ENCODE measurements around the gene CCT7. TPM values are rescaled to one million over a fixed set of nuclear protein-coding genes. Genes with fewer than 3 reads are reported as not detected.

The CCT7 gene
- total and polyA plus RNA-seq, 10 of the 15 experiments (the other 5 are each of a cell fraction or from before 2014, with no cell fraction given): 206 to 598 (median 486) TPM

DNA sequence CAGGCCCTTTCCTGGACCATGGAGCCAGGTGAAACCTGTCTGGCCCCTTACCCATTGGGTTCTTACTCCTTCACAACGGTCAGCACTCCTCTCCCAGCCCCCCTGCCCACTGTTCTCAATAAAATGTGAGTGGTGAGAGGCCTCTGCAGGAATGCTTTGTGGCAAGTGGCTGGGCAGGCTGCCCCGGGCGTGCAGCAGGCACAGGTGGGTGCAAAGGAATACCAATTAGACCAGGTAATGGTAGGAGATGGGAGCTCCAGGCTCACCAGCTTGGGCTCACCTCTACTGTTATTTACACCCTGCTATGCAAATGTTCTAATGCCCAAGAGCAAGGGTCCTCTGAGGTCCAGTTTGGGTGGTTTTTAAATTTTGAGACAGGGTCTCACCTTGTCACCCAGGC lies 7.0 kb upstream of the CCT7 start:
- H3K4me2 ChIP-seq (ENCODE audit: control insufficient read depth, insufficient read depth): no peak overlapping the region
- no peaks in the 10 kb centered on the region for H4K20me1 ChIP-seq (ENCODE audit: control insufficient read depth, insufficient read depth)
- no peak overlapping the region for H2AFZ ChIP-seq (ENCODE audit: control insufficient read depth, low read depth, low read length)
- SMC1A ChIA-PET (ENCODE audit: uncharacterized antibody, unreplicated experiment): no interaction called here
- POLR2A ChIA-PET: no interaction called here
- peaks cover 2 to 14% of the 10 kb centered on the region in 2 experiments; a peak in 2 of 4 replicates for H3K36me3 ChIP-seq (ENCODE audit: control insufficient read depth in 2 of 2, insufficient read depth in 2 of 2, low read length in 1 of 2)
- no peaks in the 10 kb centered on the region for H3K4me1 ChIP-seq (ENCODE audit: control insufficient read depth, insufficient read depth, low read length)
- no peak overlapping the region for H3K27ac ChIP-seq (ENCODE audit: control insufficient read depth, insufficient read depth)
- in situ Hi-C loops (cut with MboI): no loop called here
- intact Hi-C loops (cut with micrococcal nuclease; ENCODE audit: unreplicated experiment): no loop called here
- ATAC-seq (no peak), FAIRE-seq (no peak), DNase-seq (ENCODE audit: low read depth, low spot score) (no peak)
- CTCF ChIA-PET: interaction anchor here (0.7 kb wide), 1 partner anchor 15 kb away, joined by 4 read pairs; no protein-coding TSS in a partner anchor
- no peak overlapping the region for H3K4me3 ChIP-seq
- TF ChIP-seq POLR2A (IDR thresholded peaks at IDR 0.05; ENCODE audit: low read depth, low read length) (peak; percentile 20; the same call in 1 of the 2 replicates), ASH2L (IDR thresholded peaks at IDR 0.05; ENCODE audit: borderline replicate concordance, low read depth) (no peak), ZNF24 (IDR thresholded peaks at IDR 0.05) (no peak)
- TF ChIP-seq, protein P1, sequence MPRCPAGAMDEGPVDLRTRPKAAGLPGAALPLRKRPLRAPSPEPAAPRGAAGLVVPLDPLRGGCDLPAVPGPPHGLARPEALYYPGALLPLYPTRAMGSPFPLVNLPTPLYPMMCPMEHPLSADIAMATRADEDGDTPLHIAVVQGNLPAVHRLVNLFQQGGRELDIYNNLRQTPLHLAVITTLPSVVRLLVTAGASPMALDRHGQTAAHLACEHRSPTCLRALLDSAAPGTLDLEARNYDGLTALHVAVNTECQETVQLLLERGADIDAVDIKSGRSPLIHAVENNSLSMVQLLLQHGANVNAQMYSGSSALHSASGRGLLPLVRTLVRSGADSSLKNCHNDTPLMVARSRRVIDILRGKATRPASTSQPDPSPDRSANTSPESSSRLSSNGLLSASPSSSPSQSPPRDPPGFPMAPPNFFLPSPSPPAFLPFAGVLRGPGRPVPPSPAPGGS (IDR thresholded peaks at IDR 0.05; ENCODE audit: borderline replicate concordance, insufficient read depth, low read depth, low read length, poor library complexity, severe bottlenecking): no peak
- RAD21 ChIA-PET (ENCODE audit: unreplicated experiment): no interaction called here
- no peak overlapping the region for H3K9ac ChIP-seq (ENCODE audit: control insufficient read depth, insufficient read depth, low read length)
- BruUV-seq (replicated peaks): no TSS peak
- no peaks in the 10 kb centered on the region for H3K27me3 ChIP-seq (replicated peaks in 1 of 2; ENCODE audit: control insufficient read depth in 2 of 2, insufficient read depth in 2 of 2, low read length in 1 of 2)
- 73% methylated on average over 3 of the region's 3 CpGs for WGBS (ENCODE audit: insufficient coverage, insufficient replicate concordance, low lambda C conversion rate, missing lambda C conversion rate)
- no peaks in the 10 kb centered on the region for H3K79me2 ChIP-seq (ENCODE audit: control insufficient read depth, insufficient read depth, low read length)
- H3K9me3 ChIP-seq (replicated peaks; ENCODE audit: control insufficient read depth, insufficient read depth, low read length): no peaks in the 10 kb centered on the region

- in situ Hi-C loops (cut with MboI): no loop called here
- ChIA-PET RAD21 (ENCODE audit: unreplicated experiment) (no interaction called here), CTCF (interaction anchor here (0.7 to 3.9 kb wide), 3 partner anchors 14 to 23 kb away, joined by 3 to 27 read pairs (median 3); partner anchors contain the start of gene SMYD5), POLR2A (no interaction called here), SMC1A (ENCODE audit: uncharacterized antibody, unreplicated experiment) (no interaction called here)
- no peaks in the 10 kb centered on the region for H3K9me3 ChIP-seq (replicated peaks; ENCODE audit: control insufficient read depth, insufficient read depth, low read length)
- ATAC-seq (no peak), FAIRE-seq (no peak), DNase-seq (ENCODE audit: low read depth, low spot score) (no peak)
- WGBS (ENCODE audit: insufficient coverage, insufficient replicate concordance, low lambda C conversion rate, missing lambda C conversion rate): 91% methylated on average over 14 of the region's 14 CpGs
- TF ChIP-seq, protein P2, sequence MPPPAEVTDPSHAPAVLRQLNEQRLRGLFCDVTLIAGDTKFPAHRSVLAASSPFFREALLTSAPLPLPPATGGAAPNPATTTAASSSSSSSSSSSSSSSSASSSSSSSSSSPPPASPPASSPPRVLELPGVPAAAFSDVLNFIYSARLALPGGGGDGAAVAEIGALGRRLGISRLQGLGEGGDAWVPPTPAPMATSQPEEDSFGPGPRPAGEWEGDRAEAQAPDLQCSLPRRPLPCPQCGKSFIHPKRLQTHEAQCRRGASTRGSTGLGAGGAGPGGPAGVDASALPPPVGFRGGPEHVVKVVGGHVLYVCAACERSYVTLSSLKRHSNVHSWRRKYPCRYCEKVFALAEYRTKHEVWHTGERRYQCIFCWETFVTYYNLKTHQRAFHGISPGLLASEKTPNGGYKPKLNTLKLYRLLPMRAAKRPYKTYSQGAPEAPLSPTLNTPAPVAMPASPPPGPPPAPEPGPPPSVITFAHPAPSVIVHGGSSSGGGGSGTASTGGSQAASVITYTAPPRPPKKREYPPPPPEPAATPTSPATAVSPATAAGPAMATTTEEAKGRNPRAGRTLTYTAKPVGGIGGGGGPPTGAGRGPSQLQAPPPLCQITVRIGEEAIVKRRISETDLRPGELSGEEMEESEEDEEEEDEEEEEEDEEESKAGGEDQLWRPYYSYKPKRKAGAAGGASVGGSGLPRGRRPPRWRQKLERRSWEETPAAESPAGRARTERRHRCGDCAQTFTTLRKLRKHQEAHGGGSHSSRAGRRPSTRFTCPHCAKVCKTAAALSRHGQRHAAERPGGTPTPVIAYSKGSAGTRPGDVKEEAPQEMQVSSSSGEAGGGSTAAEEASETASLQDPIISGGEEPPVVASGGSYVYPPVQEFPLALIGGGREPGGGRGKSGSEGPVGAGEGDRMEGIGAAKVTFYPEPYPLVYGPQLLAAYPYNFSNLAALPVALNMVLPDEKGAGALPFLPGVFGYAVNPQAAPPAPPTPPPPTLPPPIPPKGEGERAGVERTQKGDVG (CRISPR knock-in tag; IDR thresholded peaks at IDR 0.05): no peak
- peak; percentile 17; the same call in 1 of the 2 replicates for TF ChIP-seq POLR2A (IDR thresholded peaks at IDR 0.05; ENCODE audit: low read depth, low read length)
- no TSS peak for BruUV-seq (replicated peaks)
- no peak overlapping the region for H3K27ac ChIP-seq (ENCODE audit: control insufficient read depth, insufficient read depth)
- H4K20me1 ChIP-seq (ENCODE audit: control insufficient read depth, insufficient read depth): no peaks in the 10 kb centered on the region
- H3K4me3 ChIP-seq: no peak overlapping the region
- no peaks in the 10 kb centered on the region; the same call in 1 of the 2 replicates for H3K79me2 ChIP-seq (ENCODE audit: control insufficient read depth, insufficient read depth, low read length)
- H3K4me2 ChIP-seq (ENCODE audit: control insufficient read depth, insufficient read depth): no peak overlapping the region
- no peaks in the 10 kb centered on the region for H3K27me3 ChIP-seq (replicated peaks in 1 of 2; ENCODE audit: control insufficient read depth in 2 of 2, insufficient read depth in 2 of 2, low read length in 1 of 2)
- peaks cover 0 to 4% of the 10 kb centered on the region in 2 experiments; a peak in 2 of 4 replicates for H3K36me3 ChIP-seq (ENCODE audit: control insufficient read depth in 2 of 2, insufficient read depth in 2 of 2, low read length in 1 of 2)
- intact Hi-C loops (cut with micrococcal nuclease; ENCODE audit: unreplicated experiment): no loop called here
- no peak overlapping the region for H3K9ac ChIP-seq (ENCODE audit: control insufficient read depth, insufficient read depth, low read length)
- H2AFZ ChIP-seq (ENCODE audit: control insufficient read depth, low read depth, low read length): no peak overlapping the region
- peaks cover 4% of the 10 kb centered on the region for H3K4me1 ChIP-seq (ENCODE audit: control insufficient read depth, insufficient read depth, low read length)
These were observed 5.5 kb upstream of the CCT7 start for GRCh38 chr2:73228631-73229030.
